HG02970 (cell line): ENCODE data around the gene AATF.

Experiments used
- ATAC-seq: cut with Tn5 transposase; IDR thresholded peaks from one replicate; pipeline ENCODE4 v1.9.1; 2021; ENCODE audit warnings: mild to moderate bottlenecking, moderate library complexity, moderate number of reproducible peaks; ENCODE audit not compliant: unreplicated experiment, low FRiP score

Gene AATF

GRCh38 chr17:36929851-36930582, 18.7 kb upstream of the AATF start:
- no peak for ATAC-seq

GRCh38 chr17:36930583-36930900, 18.2 kb upstream of the AATF start:
- ATAC-seq: no peak

- ATAC-seq: no peak
Observed at GRCh38 chr17:36931096-36931696, 17.6 kb upstream of the AATF start.

GRCh38 chr17:36931697-36932382, 16.9 kb upstream of the AATF start:
- ATAC-seq: no peak

- no peak for ATAC-seq
Observed at GRCh38 chr17:36932383-36932693, 16.4 kb upstream of the AATF start.

GRCh38 chr17:36932694-36933511, 15.9 kb upstream of the AATF start:
- ATAC-seq: no peak

- no peak for ATAC-seq
Observed at GRCh38 chr17:36933512-36934143, 15.1 kb upstream of the AATF start.

GRCh38 chr17:36934144-36934691, 14.5 kb upstream of the AATF start:
- ATAC-seq: no peak

- no peak for ATAC-seq
Observed at GRCh38 chr17:36934692-36935630, 13.8 kb upstream of the AATF start.

- no peak for ATAC-seq
Observed at GRCh38 chr17:36935671-36936454, 12.9 kb upstream of the AATF start.

- ATAC-seq: no peak
Observed at GRCh38 chr17:36936455-36937000, 12.2 kb upstream of the AATF start.

- ATAC-seq: no peak
Observed at GRCh38 chr17:36937001-36937958, 11.5 kb upstream of the AATF start, which contains the start of gene LHX1. TSS of gene LHX1 (plus strand) at chr17:36937475. CDS start at chr17:36938198, 723 bp downstream.

- no peak for ATAC-seq
Observed at GRCh38 chr17:36937959-36938565, 10.7 kb upstream of the AATF start.

GRCh38 chr17:36938566-36939051, 10.1 kb upstream of the AATF start:
- ATAC-seq: no peak

GRCh38 chr17:36939052-36939801, 9.5 kb upstream of the AATF start:
- no peak for ATAC-seq

- ATAC-seq: no peak
Observed at GRCh38 chr17:36939802-36940312, 8.9 kb upstream of the AATF start.
